Activated CD8-positive, alpha-beta T cell treated with anti-CD3 and anti-CD28 coated beads for 36 hours (primary cell): Measurements from ENCODE around the gene ACACB. TPM values are rescaled to one million over a fixed set of nuclear protein-coding genes. Genes with fewer than 3 reads are reported as not detected.

Source experiments
- ATAC-seq: fragments of 200-7000 bp; cut with Tn5 transposase; one replicate; pipeline ENCODE4 v1.10.0; 2021; ENCODE audit warnings: mild to moderate bottlenecking, moderate library complexity
- CTCF ChIA-PET: fragments of 350-600 bp; sonication (Branson Sonifier 250); formaldehyde crosslinking; loops from one replicate; lab custom pipeline; 2021; ENCODE audit warnings: antibody characterized with exemption; lab: Charles Lee
- POLR2A ChIA-PET: fragments of 350-600 bp; sonication (Branson Sonifier 250); formaldehyde crosslinking; loops from one replicate; lab custom pipeline; 2021; ENCODE audit warnings: antibody characterized with exemption; lab: Charles Lee
- DNase-seq: peaks from one replicate; pipeline ENCODE4 v3.0.0-alpha.2; 2020
- H3K27ac Mint-ChIP-seq: one replicate; pipeline ENCODE4 v1.8.0; 2021; ENCODE audit warnings: mild to moderate bottlenecking, mixed read lengths
- H3K27me3 Mint-ChIP-seq: one replicate; pipeline ENCODE4 v1.8.0; 2021; ENCODE audit warnings: mixed read lengths
- H3K36me3 Mint-ChIP-seq: one replicate; pipeline ENCODE4 v1.8.0; 2021; ENCODE audit warnings: low read depth, mixed read lengths
- H3K4me1 Mint-ChIP-seq: one replicate; pipeline ENCODE4 v1.8.0; 2021; ENCODE audit warnings: low read depth, mixed read lengths
- H3K4me3 Mint-ChIP-seq: one replicate; pipeline ENCODE4 v1.8.0; 2021; ENCODE audit warnings: mild to moderate bottlenecking, moderate library complexity, mixed read lengths
- H3K9me3 Mint-ChIP-seq: one replicate; pipeline ENCODE4 v1.8.0; 2021; ENCODE audit warnings: mixed read lengths
- CTCF ChIP-seq: fragments of 200-600 bp; IDR thresholded peaks from one replicate; pipeline ENCODE4 v1.8.0; 2022; ENCODE audit warnings: antibody characterized with exemption, mild to moderate bottlenecking
- intact Hi-C: fragments of 100-400 bp; cut with micrococcal nuclease; formaldehyde crosslinking; loops from one replicate; pipeline ENCODE4 v1.10.0; 2022
- total RNA-seq, 2 experiments: library from RNA; stranded (reverse); gene quantifications; one replicate each; pipeline ENCODE4 v1.2.3, GENCODE V29; 2021

The ACACB gene
- total RNA-seq, 2 experiments from 2014 or later: 8.7 to 11.2 TPM

- Mint-ChIP-seq H3K4me3 (no peak overlapping the region), H3K9me3 (peaks cover 6% of the 10 kb centered on the region), H3K27me3 (no peaks in the 10 kb centered on the region), H3K4me1 (no peaks in the 10 kb centered on the region), H3K27ac (no peak overlapping the region), H3K36me3 (peaks cover 16% of the 10 kb centered on the region)
- intact Hi-C loops: no loop called here
- ChIA-PET CTCF (no interaction called here), POLR2A (no interaction called here)
- no peak for TF ChIP-seq CTCF
- ATAC-seq: no peak
- DNase-seq: no peak
Observed at GRCh38 chr12:109193896-109194295, 77.5 kb downstream of the ACACB start.

DNA sequence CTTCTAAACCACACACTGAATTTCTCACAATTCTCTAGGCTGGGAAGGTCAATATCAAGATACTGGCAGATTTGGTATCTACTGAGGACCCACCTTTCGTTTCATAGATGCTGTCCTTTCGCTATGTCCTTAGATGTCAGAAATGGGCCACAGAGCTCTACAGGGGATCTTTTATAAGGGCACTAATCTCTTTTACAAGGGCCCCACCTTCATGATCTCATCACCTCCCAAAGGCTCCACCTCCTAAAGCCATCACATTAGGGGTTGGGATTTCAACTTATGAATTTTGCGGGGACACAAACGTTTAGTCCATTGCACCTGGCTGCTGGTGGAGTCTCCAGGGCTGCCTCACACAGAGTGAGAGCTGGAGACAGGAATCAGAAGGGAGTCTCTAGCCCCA lies 79.9 kb downstream of the ACACB start:
- no peaks in the 10 kb centered on the region for H3K27me3 Mint-ChIP-seq
- POLR2A ChIA-PET: no interaction called here
- no peaks in the 10 kb centered on the region for H3K4me1 Mint-ChIP-seq
- no peak overlapping the region for H3K27ac Mint-ChIP-seq
- peaks cover 16% of the 10 kb centered on the region for H3K36me3 Mint-ChIP-seq
- no peak overlapping the region for H3K4me3 Mint-ChIP-seq
- DNase-seq (no peak), ATAC-seq (no peak)
- peaks cover 6% of the 10 kb centered on the region for H3K9me3 Mint-ChIP-seq
- intact Hi-C loops: no loop called here
- CTCF ChIA-PET: no interaction called here
- TF ChIP-seq CTCF: no peak

DNA sequence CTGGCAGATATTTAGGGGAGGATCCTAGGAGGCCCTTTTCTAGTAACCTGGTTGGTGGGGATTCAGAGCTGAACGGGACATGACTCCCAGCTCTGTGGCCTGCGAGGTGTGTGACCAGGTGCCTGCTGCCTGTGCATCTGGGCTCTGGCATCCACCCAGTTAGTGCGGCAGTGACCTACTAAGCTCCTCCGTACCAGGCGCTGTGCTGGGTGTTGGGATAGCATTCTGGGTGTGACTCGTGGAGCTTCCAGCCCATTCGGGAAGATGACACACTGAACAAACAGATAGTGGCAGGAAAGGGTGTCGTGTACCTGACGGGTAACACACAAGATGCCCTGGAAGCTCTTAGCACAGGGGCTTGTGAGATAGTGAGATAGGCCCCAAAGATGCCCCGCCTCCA lies 80.9 kb downstream of the ACACB start:
- Mint-ChIP-seq H3K9me3 (peaks cover 6% of the 10 kb centered on the region), H3K4me1 (no peaks in the 10 kb centered on the region), H3K4me3 (no peak overlapping the region), H3K36me3 (peaks cover 19% of the 10 kb centered on the region), H3K27me3 (no peaks in the 10 kb centered on the region), H3K27ac (no peak overlapping the region)
- DNase-seq: no peak
- no peak for ATAC-seq
- intact Hi-C loops: no loop called here
- ChIA-PET CTCF (no interaction called here), POLR2A (interaction anchor here (0.7 kb wide), 1 partner anchor 1913 kb away, joined by 3 read pairs; no protein-coding TSS in a partner anchor)
- TF ChIP-seq CTCF: no peak

DNA sequence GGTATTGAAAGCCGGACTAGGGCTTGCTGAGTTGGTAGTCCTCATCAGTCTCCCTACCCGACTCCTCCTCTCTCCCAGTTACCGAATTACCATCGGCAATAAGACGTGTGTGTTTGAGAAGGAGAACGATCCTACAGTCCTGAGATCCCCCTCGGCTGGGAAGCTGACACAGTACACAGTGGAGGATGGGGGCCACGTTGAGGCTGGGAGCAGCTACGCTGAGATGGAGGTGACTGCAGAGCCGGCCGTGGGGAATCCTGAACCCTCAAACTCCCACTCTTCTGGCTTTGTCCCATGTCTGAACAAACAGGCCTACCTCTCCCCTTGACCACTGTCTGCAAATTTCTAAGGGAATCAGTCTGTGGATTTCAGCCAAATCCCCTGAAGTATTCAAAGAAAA lies 82.9 kb downstream of the ACACB start:
- peaks cover 20% of the 10 kb centered on the region for H3K36me3 Mint-ChIP-seq
- H3K9me3 Mint-ChIP-seq: peaks cover 6% of the 10 kb centered on the region
- no peaks in the 10 kb centered on the region for H3K27me3 Mint-ChIP-seq
- no peak for ATAC-seq
- intact Hi-C loops: no loop called here
- no peak overlapping the region for H3K27ac Mint-ChIP-seq
- H3K4me1 Mint-ChIP-seq: no peaks in the 10 kb centered on the region
- CTCF ChIA-PET: no interaction called here
- TF ChIP-seq CTCF: no peak
- DNase-seq: no peak
- H3K4me3 Mint-ChIP-seq: no peak overlapping the region
- POLR2A ChIA-PET: no interaction called here

DNA sequence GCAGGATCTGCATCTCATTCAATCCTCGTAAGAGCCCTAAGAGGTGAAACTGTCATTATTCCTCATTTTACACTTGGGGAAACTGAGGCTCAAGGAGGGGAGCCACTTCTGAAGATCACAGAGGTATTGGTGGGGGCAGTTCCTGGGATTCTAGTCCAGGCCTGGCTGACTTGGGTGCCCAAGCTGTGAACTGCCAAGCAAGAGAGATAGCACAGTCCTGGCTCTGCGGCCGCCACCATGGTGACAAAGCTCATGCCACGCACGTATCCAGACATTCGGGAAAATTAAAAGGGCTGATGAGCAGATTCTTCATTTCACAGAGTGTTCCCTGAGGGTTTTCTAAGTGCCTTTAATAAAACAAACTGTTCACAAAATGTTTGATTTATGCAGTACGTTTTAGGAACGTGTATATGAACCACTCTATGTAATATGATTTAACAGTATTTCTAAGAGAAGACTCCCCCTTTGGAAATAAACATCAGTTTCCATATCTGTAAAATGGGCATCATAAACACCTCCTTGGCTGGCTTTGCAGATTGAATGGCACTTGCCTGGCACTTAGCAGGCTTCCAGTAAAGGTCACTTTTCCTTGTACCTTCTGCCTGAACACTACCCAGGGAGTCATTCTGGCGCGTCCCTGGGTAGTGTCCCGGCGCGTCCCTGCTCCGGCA lies 84.6 kb downstream of the ACACB start:
- H3K27me3 Mint-ChIP-seq: no peaks in the 10 kb centered on the region
- no peak overlapping the region for H3K4me3 Mint-ChIP-seq
- ATAC-seq (no peak), DNase-seq (no peak)
- intact Hi-C loops: no loop called here
- peaks cover 3% of the 10 kb centered on the region for H3K9me3 Mint-ChIP-seq
- H3K4me1 Mint-ChIP-seq: no peaks in the 10 kb centered on the region
- TF ChIP-seq CTCF: no peak
- peaks cover 15% of the 10 kb centered on the region for H3K36me3 Mint-ChIP-seq
- CTCF ChIA-PET: no interaction called here
- POLR2A ChIA-PET: no interaction called here
- no peak overlapping the region for H3K27ac Mint-ChIP-seq
